Body of pancreas (tissue), 4 donors: ENCODE data around the gene BPIFB2. TPM values are rescaled to one million over a fixed set of nuclear protein-coding genes. Genes with fewer than 3 reads are reported as not detected.

Source experiments
- ATAC-seq: fragments of 150-250 bp; one replicate; pipeline ENCODE4 v1.9.1; 2016
- DNase-seq, 4 donors: peaks; one replicate each; pipeline ENCODE4 v3.0.0-alpha.2; 2019
- H3K27ac ChIP-seq, 4 donors: fragments of 200-600 bp; sonication (generic); 1 replicate in 3 of 4; 2 replicates in 1 of 4; pipeline versions ENCODE4 v1.5.1 to v1.6.1; 2016 to 2019; ENCODE audit warnings: mild to moderate bottlenecking in 1 of 4, mixed read lengths in 1 of 4, moderate library complexity in 1 of 4
- H3K27me3 ChIP-seq, 2 donors: fragments of 200-600 bp; sonication (generic); one replicate each; pipeline ENCODE4 v1.6.0; 2016; ENCODE audit warnings: mild to moderate bottlenecking in 1 of 2
- H3K36me3 ChIP-seq, 2 donors: fragments of 200-600 bp; sonication (generic); replicated peaks in 1 of 2; 2 replicates each; pipeline ENCODE4 v1.5.1; 2016; ENCODE audit warnings: low read depth in 2 of 2; ENCODE audit not compliant: insufficient read depth in 1 of 2
- H3K4me1 ChIP-seq: fragments of 200-600 bp; sonication (generic); one replicate; pipeline ENCODE4 v1.6.0; 2016
- H3K4me3 ChIP-seq, 2 donors: fragments of 200-600 bp; sonication (generic); 1 replicate in 1 of 2; 2 replicates in 1 of 2; pipeline ENCODE4 v1.5.1; 2016 to 2019
- H3K9me3 ChIP-seq, 3 donors: fragments of 200-600 bp; sonication (generic); 1 replicate in 2 of 3; 2 replicates in 1 of 3; pipeline ENCODE4 v1.5.1; 2016
- CTCF ChIP-seq, 7 experiments: fragments of 450-650 bp in 4 of 7; fragments of 200-600 bp in 3 of 7; sonication (generic) in 3 of 7; IDR thresholded peaks; one replicate each; pipeline ENCODE4 v1.5.1; 2016 to 2019; ENCODE audit warnings: antibody characterized with exemption in 7 of 7
- POLR2A ChIP-seq, 3 donors: fragments of 450-650 bp; IDR thresholded peaks; one replicate each; pipeline ENCODE4 v1.6.1; 2016; ENCODE audit warnings: antibody characterized with exemption in 3 of 3, mild to moderate bottlenecking in 2 of 3
- WGBS, 2 donors: methylation state at CpG; one replicate each; pipeline ENCODE4 v1.1.5; 2017; 5-methylcytosine and 5-hydroxymethylcytosine counted together
- intact Hi-C: fragments of 100-400 bp; cut with DNase I; formaldehyde crosslinking; loops from one replicate; pipeline ENCODE4 v1.15.1; 2023
- total RNA-seq, 2 donors: library from RNA; depleted of rRNA; stranded (reverse); fragments of >200 nt; gene quantifications; one replicate each; pipeline ENCODE4 v1.1.0, GENCODE V29; 2016

Gene BPIFB2
- not detected for total RNA-seq

- Histone ChIP-seq H3K36me3 (no peaks in the 10 kb centered on the region), H3K4me3 (no peak within 1 kb of the TSS), H3K27me3 (no peaks in the 10 kb centered on the region), H3K4me1 (no peaks in the 10 kb centered on the region), H3K9me3 (no peaks in the 10 kb centered on the region), H3K27ac (no peak within 1 kb of the TSS)
- 92% methylated on average over 7 to 10 of the region's 11 CpGs for WGBS, 2 donors
- no peak for DNase-seq
- intact Hi-C loops: no loop called here
- no peak for ATAC-seq
- TF ChIP-seq CTCF (IDR thresholded peaks at IDR 0.05) (no peak), POLR2A (IDR thresholded peaks at IDR 0.05) (no peak)
Observed at GRCh38 chr20:33007376-33008335, at the start of gene BPIFB2. TSS of gene BPIFB2 (plus strand) at chr20:33007704. CDS start at chr20:33008575, 871 bp downstream.

GRCh38 chr20:32958574-32958973 lies 48.9 kb upstream of the BPIFB2 start:
- Histone ChIP-seq H3K27ac (no peak overlapping the region), H3K27me3 (no peaks in the 10 kb centered on the region), H3K36me3 (no peaks in the 10 kb centered on the region), H3K9me3 (no peaks in the 10 kb centered on the region), H3K4me1 (no peaks in the 10 kb centered on the region), H3K4me3 (no peak overlapping the region)
- intact Hi-C loops: no loop called here
- TF ChIP-seq POLR2A (IDR thresholded peaks at IDR 0.05) (no peak), CTCF (IDR thresholded peaks at IDR 0.05) (no peak)
- DNase-seq (no peak), ATAC-seq (no peak)

- DNase-seq: no peak
- Histone ChIP-seq H3K4me3 (no peak overlapping the region), H3K9me3 (no peaks in the 10 kb centered on the region), H3K27me3 (no peaks in the 10 kb centered on the region), H3K27ac (no peak overlapping the region), H3K36me3 (no peaks in the 10 kb centered on the region), H3K4me1 (no peaks in the 10 kb centered on the region)
- intact Hi-C loops: no loop called here
- WGBS, 2 donors: 71 to 83% methylated on average over 14 of the region's 14 CpGs
- no peak for TF ChIP-seq POLR2A (IDR thresholded peaks at IDR 0.05)
- TF ChIP-seq CTCF (IDR thresholded peaks at IDR 0.05): no peak
- no peak for ATAC-seq
Observed at GRCh38 chr20:32959351-32960221, 47.9 kb upstream of the BPIFB2 start.

- Histone ChIP-seq H3K36me3 (no peaks in the 10 kb centered on the region), H3K4me1 (no peaks in the 10 kb centered on the region), H3K27ac (no peak overlapping the region), H3K4me3 (no peak overlapping the region), H3K27me3 (no peaks in the 10 kb centered on the region), H3K9me3 (no peaks in the 10 kb centered on the region)
- intact Hi-C loops: no loop called here
- DNase-seq (no peak), ATAC-seq (no peak)
- TF ChIP-seq POLR2A (IDR thresholded peaks at IDR 0.05) (no peak), CTCF (IDR thresholded peaks at IDR 0.05) (no peak)
Observed at GRCh38 chr20:32960222-32960518, 47.3 kb upstream of the BPIFB2 start.
